Prostate gland (tissue), 2 donors: Measurements from ENCODE around the gene EPB41L1. TPM values are rescaled to one million over a fixed set of nuclear protein-coding genes. Genes with fewer than 3 reads are reported as not detected.
A peak's percentile ranks its signal among the peaks of the same experiment; 100 is the strongest.

ENCODE experiments used
- DNase-seq: peaks from one replicate; pipeline ENCODE4 v3.0.0-alpha.2; 2019; ENCODE audit warnings: low spot score
- H3K27ac ChIP-seq, 2 donors: fragments of 200-600 bp; sonication (generic); 2 replicates each; pipeline ENCODE4 v1.5.1; 2017 to 2019
- H3K27me3 ChIP-seq: fragments of 200-600 bp; sonication (generic); replicated peaks from 2 replicates; pipeline ENCODE4 v1.5.1; 2019; ENCODE audit not compliant: insufficient read depth
- H3K36me3 ChIP-seq, 2 donors: fragments of 200-600 bp; sonication (generic); 1 replicate in 1 of 2; 2 replicates in 1 of 2; pipeline versions ENCODE4 v1.5.1 to v1.8.1; 2017 to 2019
- H3K4me1 ChIP-seq: fragments of 200-600 bp; sonication (generic); replicated peaks from 2 replicates; pipeline ENCODE4 v1.5.1; 2019
- H3K4me3 ChIP-seq, 2 donors: fragments of 200-600 bp; sonication (generic); 2 replicates each; pipeline ENCODE4 v1.5.1; 2017 to 2019
- H3K9me3 ChIP-seq: fragments of 200-600 bp; sonication (generic); 2 replicates; pipeline ENCODE4 v1.5.1; 2017
- POLR2A ChIP-seq: fragments of 450-650 bp; IDR thresholded peaks from one replicate; pipeline ENCODE4 v1.6.1; 2016; ENCODE audit warnings: antibody characterized with exemption, mild to moderate bottlenecking
- POLR2AphosphoS5 ChIP-seq: sonication (generic); formaldehyde crosslinking; IDR thresholded peaks from one replicate; pipeline ENCODE4 v1.6.1; 2017; ENCODE audit warnings: antibody characterized with exemption
- WGBS: methylation state at CpG from one replicate; pipeline ENCODE4 v1.1.5; 2018; 5-methylcytosine and 5-hydroxymethylcytosine counted together
- intact Hi-C: fragments of 100-400 bp; cut with DNase I; formaldehyde crosslinking; loops from one replicate; pipeline ENCODE4 v1.14.2; 2022
- total RNA-seq, 2 donors: library from RNA; depleted of rRNA; stranded (reverse); fragments of >200 nt; gene quantifications; one replicate each; pipeline ENCODE4 v1.1.0, GENCODE V29; 2016
- TF ChIP-seq, protein P1 (sequence below), 4 experiments: fragments of 200-600 bp in 2 of 4; fragments of 450-650 bp in 2 of 4; sonication (generic) in 2 of 4; IDR thresholded peaks; 1 replicate in 3 of 4; 2 replicates in 1 of 4; pipeline ENCODE4 v1.5.1; 2016 to 2019; ENCODE audit warnings: antibody characterized with exemption in 4 of 4, mild to moderate bottlenecking in 2 of 4, moderate library complexity in 2 of 4

The EPB41L1 gene
- total RNA-seq, 2 donors from 2014 or later: 27.7 to 91.1 TPM

DNA sequence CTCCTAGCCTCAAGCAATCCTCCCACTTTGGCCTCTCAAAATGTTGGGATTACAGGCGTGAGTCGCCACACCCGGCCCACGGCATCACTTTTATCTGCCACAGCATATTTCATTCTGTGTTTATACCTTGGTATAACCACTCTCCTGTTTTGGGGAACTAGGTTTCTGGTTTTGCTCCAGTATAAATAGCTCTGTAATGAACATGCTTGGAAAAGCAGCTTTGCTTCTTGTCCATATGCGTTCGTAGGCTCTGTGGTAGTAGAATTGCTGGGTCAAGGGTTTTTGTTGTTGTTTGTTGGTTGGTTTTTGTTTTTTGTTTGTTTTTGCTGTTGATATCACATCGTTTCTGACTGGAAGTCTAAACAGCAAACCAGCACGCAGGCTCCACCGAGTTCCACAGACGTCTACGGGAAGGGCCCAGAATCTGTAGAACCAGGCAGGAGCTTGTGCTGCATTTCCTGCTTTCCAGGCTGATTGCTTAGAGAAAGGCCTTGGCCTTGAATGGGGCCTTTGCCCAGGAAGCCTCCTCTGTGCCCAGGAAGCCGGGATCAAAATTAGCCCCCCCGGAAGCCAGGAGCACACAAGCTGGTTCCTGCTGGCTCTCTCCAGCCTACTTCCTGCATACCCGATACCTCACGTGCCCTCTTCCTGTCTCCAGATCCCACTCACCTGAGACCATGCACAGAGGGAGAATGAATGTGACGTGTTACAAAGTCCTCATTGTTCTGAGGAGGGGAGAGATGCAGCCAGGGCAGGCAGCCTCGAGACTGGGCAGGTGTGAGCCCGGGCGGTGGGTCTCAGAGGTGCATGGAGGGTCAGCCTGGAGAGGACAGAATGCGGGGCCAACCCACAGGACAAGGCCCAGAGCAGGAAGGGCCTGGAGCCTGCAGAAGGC, 116.5 kb downstream of the EPB41L1 start:
- Histone ChIP-seq H3K27me3 (no peaks in the 10 kb centered on the region), H3K4me1 (no peaks in the 10 kb centered on the region), H3K9me3 (no peaks in the 10 kb centered on the region), H3K36me3 (no peaks in the 10 kb centered on the region), H3K4me3 (no peak overlapping the region), H3K27ac (no peak overlapping the region)
- no peak for DNase-seq
- intact Hi-C loops: loop anchor here (10.0 kb wide), 1 partner anchor 164 kb away; no protein-coding TSS in a partner anchor
- TF ChIP-seq, protein P1, sequence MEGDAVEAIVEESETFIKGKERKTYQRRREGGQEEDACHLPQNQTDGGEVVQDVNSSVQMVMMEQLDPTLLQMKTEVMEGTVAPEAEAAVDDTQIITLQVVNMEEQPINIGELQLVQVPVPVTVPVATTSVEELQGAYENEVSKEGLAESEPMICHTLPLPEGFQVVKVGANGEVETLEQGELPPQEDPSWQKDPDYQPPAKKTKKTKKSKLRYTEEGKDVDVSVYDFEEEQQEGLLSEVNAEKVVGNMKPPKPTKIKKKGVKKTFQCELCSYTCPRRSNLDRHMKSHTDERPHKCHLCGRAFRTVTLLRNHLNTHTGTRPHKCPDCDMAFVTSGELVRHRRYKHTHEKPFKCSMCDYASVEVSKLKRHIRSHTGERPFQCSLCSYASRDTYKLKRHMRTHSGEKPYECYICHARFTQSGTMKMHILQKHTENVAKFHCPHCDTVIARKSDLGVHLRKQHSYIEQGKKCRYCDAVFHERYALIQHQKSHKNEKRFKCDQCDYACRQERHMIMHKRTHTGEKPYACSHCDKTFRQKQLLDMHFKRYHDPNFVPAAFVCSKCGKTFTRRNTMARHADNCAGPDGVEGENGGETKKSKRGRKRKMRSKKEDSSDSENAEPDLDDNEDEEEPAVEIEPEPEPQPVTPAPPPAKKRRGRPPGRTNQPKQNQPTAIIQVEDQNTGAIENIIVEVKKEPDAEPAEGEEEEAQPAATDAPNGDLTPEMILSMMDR (IDR thresholded peaks at IDR 0.05): no peak
- TF ChIP-seq POLR2AphosphoS5: no peak
- no peak for TF ChIP-seq POLR2A
- WGBS: 76% methylated on average over 20 of the region's 20 CpGs

DNA sequence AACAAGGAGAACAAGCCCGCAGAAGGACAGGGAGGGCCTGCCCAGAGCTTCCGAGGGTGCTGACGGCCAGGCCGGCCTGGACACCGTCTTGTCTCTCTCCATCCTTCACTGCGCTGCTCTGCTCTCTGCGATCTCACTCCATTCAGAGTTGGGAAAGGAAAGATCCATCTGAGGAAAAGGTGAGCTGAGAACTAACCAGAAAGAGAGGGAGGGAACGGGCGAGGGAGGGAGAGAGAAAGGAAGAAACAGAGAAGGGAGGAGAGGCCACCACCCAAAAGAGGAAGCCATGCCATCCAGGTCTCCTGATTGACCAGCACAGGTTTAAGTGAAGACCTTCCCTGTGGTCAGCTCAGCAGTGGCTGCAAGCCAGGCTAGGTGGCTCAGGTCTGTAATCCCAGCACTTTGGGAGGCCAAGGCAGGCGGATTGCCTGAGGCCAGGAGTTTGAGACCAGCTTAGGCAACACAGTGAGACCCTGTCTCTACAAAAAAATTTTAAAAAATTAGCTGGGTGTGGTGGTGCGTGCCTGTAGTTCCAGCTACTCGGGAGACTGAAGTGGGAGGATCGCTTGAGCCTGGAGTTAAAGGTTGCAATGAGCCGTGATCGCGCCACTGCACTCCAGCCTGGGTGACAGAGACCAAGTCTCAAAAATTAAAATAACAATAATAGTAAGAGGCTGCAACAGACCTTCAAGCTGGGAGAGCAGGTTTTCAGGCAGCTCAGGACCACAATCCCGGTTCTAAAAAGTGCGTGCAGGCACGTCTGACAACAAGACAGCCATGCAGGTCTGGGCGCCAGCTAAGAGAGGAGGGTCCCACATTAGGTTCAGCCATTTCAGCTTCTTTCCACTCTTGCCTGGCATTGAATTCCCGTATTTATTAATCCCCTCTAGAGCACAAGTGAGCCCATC, 117.4 kb downstream of the EPB41L1 start:
- 85% methylated on average over 21 of the region's 21 CpGs for WGBS
- Histone ChIP-seq H3K27me3 (no peaks in the 10 kb centered on the region), H3K36me3 (no peaks in the 10 kb centered on the region), H3K4me3 (no peak overlapping the region), H3K4me1 (no peaks in the 10 kb centered on the region), H3K9me3 (no peaks in the 10 kb centered on the region), H3K27ac (no peak overlapping the region)
- intact Hi-C loops: loop anchor here (10.0 kb wide), 1 partner anchor 163 kb away; no protein-coding TSS in a partner anchor
- no peak for DNase-seq
- TF ChIP-seq POLR2AphosphoS5 (no peak), POLR2A (no peak)
- TF ChIP-seq, protein P1 (IDR thresholded peaks at IDR 0.05): no peak

GRCh38 chr20:36272547-36273220, 118.1 kb downstream of the EPB41L1 start:
- 89% methylated on average over 12 of the region's 12 CpGs for WGBS
- Histone ChIP-seq H3K4me1 (no peaks in the 10 kb centered on the region), H3K27ac (no peak overlapping the region), H3K36me3 (no peaks in the 10 kb centered on the region), H3K9me3 (no peaks in the 10 kb centered on the region), H3K4me3 (no peak overlapping the region), H3K27me3 (no peaks in the 10 kb centered on the region)
- intact Hi-C loops: loop anchor here (10.0 kb wide), 1 partner anchor 162 kb away; no protein-coding TSS in a partner anchor
- DNase-seq: no peak
- TF ChIP-seq POLR2A (no peak), POLR2AphosphoS5 (no peak)

- H3K36me3 ChIP-seq: no peaks in the 10 kb centered on the region
- H3K4me1 ChIP-seq: no peaks in the 10 kb centered on the region
- H3K4me3 ChIP-seq: no peak overlapping the region
- H3K27ac ChIP-seq: no peak overlapping the region
- DNase-seq: no peak
- no peaks in the 10 kb centered on the region for H3K27me3 ChIP-seq
- H3K9me3 ChIP-seq: no peaks in the 10 kb centered on the region
- intact Hi-C loops: loop anchor here (10.0 kb wide), 1 partner anchor 161 kb away; no protein-coding TSS in a partner anchor
- 64% methylated on average over 12 of the region's 12 CpGs for WGBS
- TF ChIP-seq POLR2A: no peak
- TF ChIP-seq, protein P1 (IDR thresholded peaks at IDR 0.05): peak in 1 of 4 experiments; percentile 12
These were observed 119.1 kb downstream of the EPB41L1 start for GRCh38 chr20:36273414-36274180.
